PFSK-1 (cell line): Measurements from ENCODE around the gene STON2.

Experiments
- POLR2AphosphoS5 ChIP-seq: IDR thresholded peaks from 2 replicates; pipeline ENCODE4 v1.6.1; 2012; ENCODE audit warnings: low read depth, mild to moderate bottlenecking, control low read depth, low read length, moderate library complexity
- TAF1 ChIP-seq: IDR thresholded peaks from 2 replicates; pipeline ENCODE4 v1.6.1; 2012; ENCODE audit warnings: low read length, control low read depth, borderline replicate concordance; ENCODE audit not compliant: insufficient read depth
- TF ChIP-seq, protein P1 (sequence below), 2 experiments: IDR thresholded peaks; 2 replicates each; pipeline versions ENCODE4 v1.6.1 to v1.8.0; 2011 to 2012; ENCODE audit warnings: low read depth in 2 of 2, low read length in 2 of 2, control low read depth in 1 of 2, inconsistent platforms in 1 of 2, mild to moderate bottlenecking in 1 of 2, moderate library complexity in 1 of 2; ENCODE audit not compliant: insufficient read depth in 1 of 2

- TF ChIP-seq, protein P1, sequence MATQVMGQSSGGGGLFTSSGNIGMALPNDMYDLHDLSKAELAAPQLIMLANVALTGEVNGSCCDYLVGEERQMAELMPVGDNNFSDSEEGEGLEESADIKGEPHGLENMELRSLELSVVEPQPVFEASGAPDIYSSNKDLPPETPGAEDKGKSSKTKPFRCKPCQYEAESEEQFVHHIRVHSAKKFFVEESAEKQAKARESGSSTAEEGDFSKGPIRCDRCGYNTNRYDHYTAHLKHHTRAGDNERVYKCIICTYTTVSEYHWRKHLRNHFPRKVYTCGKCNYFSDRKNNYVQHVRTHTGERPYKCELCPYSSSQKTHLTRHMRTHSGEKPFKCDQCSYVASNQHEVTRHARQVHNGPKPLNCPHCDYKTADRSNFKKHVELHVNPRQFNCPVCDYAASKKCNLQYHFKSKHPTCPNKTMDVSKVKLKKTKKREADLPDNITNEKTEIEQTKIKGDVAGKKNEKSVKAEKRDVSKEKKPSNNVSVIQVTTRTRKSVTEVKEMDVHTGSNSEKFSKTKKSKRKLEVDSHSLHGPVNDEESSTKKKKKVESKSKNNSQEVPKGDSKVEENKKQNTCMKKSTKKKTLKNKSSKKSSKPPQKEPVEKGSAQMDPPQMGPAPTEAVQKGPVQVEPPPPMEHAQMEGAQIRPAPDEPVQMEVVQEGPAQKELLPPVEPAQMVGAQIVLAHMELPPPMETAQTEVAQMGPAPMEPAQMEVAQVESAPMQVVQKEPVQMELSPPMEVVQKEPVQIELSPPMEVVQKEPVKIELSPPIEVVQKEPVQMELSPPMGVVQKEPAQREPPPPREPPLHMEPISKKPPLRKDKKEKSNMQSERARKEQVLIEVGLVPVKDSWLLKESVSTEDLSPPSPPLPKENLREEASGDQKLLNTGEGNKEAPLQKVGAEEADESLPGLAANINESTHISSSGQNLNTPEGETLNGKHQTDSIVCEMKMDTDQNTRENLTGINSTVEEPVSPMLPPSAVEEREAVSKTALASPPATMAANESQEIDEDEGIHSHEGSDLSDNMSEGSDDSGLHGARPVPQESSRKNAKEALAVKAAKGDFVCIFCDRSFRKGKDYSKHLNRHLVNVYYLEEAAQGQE (IDR thresholded peaks at IDR 0.05; ENCODE audit: insufficient read depth in 1 of 2, low read depth in 2 of 2, low read length in 2 of 2), result no peak
- TF ChIP-seq POLR2AphosphoS5 (no peak), TAF1 (no peak)
These were observed 14.0 kb upstream of the STON2 start for GRCh38 chr14:81414123-81414522.
